Parathyroid adenoma (tissue), 2 donors: ENCODE results near the gene GABRD.

ENCODE experiments used
- H2AFZ ChIP-seq: fragments of 300-600 bp; sonication (generic); one replicate; pipeline ENCODE4 v1.7.0; 2017; ENCODE audit warnings: antibody characterized with exemption, mild to moderate bottlenecking
- H3K27ac ChIP-seq: fragments of 300-600 bp; sonication (generic); one replicate; pipeline ENCODE4 v1.7.0; 2017
- H3K27me3 ChIP-seq: fragments of 300-600 bp; sonication (generic); one replicate; pipeline ENCODE4 v1.7.0; 2017; ENCODE audit warnings: low read length; ENCODE audit not compliant: control insufficient read depth, insufficient read depth
- H3K36me3 ChIP-seq: fragments of 300-600 bp; sonication (generic); one replicate; pipeline ENCODE4 v1.7.0; 2017; ENCODE audit warnings: low read length; ENCODE audit not compliant: control insufficient read depth, insufficient read depth
- H3K4me1 ChIP-seq: fragments of 300-600 bp; sonication (generic); one replicate; pipeline ENCODE4 v1.7.0; 2017; ENCODE audit warnings: control low read depth
- H3K4me2 ChIP-seq: fragments of 300-600 bp; sonication (generic); one replicate; pipeline ENCODE4 v1.7.0; 2017; ENCODE audit warnings: low read length
- H3K4me3 ChIP-seq: fragments of 300-600 bp; sonication (generic); one replicate; pipeline ENCODE4 v1.7.0; 2017; ENCODE audit warnings: low read depth, low read length
- H3K79me2 ChIP-seq: fragments of 300-600 bp; sonication (generic); one replicate; pipeline ENCODE4 v1.7.0; 2017; ENCODE audit warnings: control low read depth
- H3K9ac ChIP-seq: fragments of 300-600 bp; sonication (generic); one replicate; pipeline ENCODE4 v1.7.0; 2017; ENCODE audit warnings: mild to moderate bottlenecking
- H3K9me3 ChIP-seq: fragments of 300-600 bp; sonication (generic); one replicate; pipeline ENCODE4 v1.7.0; 2017; ENCODE audit warnings: low read length; ENCODE audit not compliant: control insufficient read depth
- CTCF ChIP-seq: fragments of 300-600 bp; sonication (generic); IDR thresholded peaks from one replicate; pipeline ENCODE4 v1.7.0; 2017; ENCODE audit warnings: antibody characterized with exemption, mild to moderate bottlenecking
- donor health status: primary hyperparathyroidism.

Gene GABRD

DNA sequence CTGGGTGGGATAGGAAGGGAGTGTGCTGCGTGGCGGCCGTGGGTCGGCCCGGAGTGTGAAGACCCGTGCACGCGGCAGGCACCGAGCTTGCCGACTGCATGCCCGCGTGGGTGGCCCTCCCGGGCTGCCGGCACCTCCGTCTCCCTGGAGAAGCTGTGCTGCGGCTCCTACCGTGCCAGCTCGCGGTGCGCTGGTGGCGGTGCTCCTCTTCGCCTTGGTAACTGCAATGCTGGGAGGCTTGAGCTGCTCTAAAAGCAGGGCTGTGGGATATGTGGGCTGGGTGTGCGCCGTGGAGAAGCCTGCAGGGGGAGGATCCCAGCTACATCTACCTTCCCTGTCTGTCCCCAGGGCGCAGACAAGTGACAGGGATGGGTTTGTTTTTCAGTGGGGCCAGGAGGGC, 2.4 kb downstream of the GABRD start:
- no peaks in the 10 kb centered on the region for H3K27me3 ChIP-seq
- H3K9me3 ChIP-seq = no peaks in the 10 kb centered on the region
- no peak for TF ChIP-seq CTCF
- H3K36me3 ChIP-seq = no peaks in the 10 kb centered on the region
- no peak overlapping the region for H3K27ac ChIP-seq
- H3K4me1 ChIP-seq = no peaks in the 10 kb centered on the region
- no peak overlapping the region for H3K4me3 ChIP-seq
- no peak overlapping the region for H3K4me2 ChIP-seq
- H3K9ac ChIP-seq = no peak overlapping the region
- H2AFZ ChIP-seq = no peak overlapping the region
- no peaks in the 10 kb centered on the region for H3K79me2 ChIP-seq

DNA sequence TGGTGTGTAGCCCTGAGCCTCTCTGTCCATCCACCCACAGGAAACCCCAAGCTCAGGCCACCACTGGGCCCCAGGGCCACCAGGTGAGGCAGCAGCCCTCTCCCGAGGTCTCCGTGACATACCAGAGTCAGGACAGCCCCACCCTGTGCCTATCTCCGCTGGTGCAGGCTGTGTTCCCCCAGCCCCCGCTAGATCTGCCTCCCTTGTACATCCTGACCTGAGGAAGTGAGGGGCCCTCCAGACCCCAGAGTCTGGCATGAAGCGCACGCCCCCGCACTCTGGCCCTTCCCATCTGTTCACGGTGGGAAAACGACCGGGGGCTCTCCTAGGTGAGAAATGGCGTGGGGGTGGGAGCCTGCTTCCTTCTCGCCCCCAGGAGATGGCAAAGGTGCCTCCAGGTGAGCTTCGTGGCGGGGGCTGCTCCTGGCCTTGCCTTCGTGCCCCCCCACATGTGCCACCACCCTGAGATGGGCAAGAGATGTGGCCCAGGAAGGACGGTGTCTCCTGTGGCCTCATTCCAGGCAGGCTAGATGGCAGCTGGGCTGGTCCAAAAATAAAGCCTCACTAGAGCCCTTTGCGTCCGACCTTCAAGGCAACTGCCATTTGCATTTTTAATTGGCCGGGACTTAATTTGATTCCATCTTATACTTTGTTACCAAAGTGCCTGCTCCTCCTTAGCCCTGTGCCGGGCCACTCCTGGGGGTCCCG, 3.1 kb downstream of the GABRD start:
- H3K79me2 ChIP-seq = no peaks in the 10 kb centered on the region
- no peak overlapping the region for H3K4me2 ChIP-seq
- no peak overlapping the region for H3K9ac ChIP-seq
- H3K9me3 ChIP-seq = no peaks in the 10 kb centered on the region
- no peak overlapping the region for H3K4me3 ChIP-seq
- no peaks in the 10 kb centered on the region for H3K4me1 ChIP-seq
- H3K36me3 ChIP-seq = no peaks in the 10 kb centered on the region
- H3K27me3 ChIP-seq = no peaks in the 10 kb centered on the region
- no peak overlapping the region for H3K27ac ChIP-seq
- H2AFZ ChIP-seq = no peak overlapping the region
- no peak for TF ChIP-seq CTCF

DNA sequence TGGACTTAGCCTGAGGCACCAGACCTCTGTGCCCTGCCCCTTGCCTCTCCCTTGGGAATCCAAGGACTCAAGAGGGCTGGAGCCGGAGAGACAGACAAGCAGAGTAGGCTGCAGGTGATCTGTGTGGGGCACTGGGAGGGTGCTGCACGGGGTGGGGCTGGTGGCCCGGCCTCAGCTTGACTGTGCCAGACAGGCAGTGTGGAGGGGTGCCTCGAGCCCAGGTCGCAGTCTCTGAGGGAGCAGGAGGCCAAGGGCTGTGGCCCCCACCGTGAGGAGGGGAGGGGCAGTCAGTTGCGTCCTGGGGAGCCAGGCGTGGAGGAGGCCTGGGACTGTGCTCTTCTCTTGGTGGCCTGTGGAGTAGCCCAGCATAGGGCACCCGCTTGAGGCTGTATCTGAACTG, 4.0 kb downstream of the GABRD start:
- Histone ChIP-seq H2AFZ (no peak overlapping the region), H3K79me2 (no peaks in the 10 kb centered on the region), H3K9me3 (no peaks in the 10 kb centered on the region), H3K4me2 (no peak overlapping the region), H3K27me3 (no peaks in the 10 kb centered on the region), H3K4me3 (no peak overlapping the region), H3K9ac (no peak overlapping the region), H3K4me1 (no peaks in the 10 kb centered on the region), H3K27ac (no peak overlapping the region), H3K36me3 (no peaks in the 10 kb centered on the region)
- TF ChIP-seq CTCF = no peak

- Histone ChIP-seq H3K4me3 (no peak overlapping the region), H3K9ac (no peak overlapping the region), H3K79me2 (no peaks in the 10 kb centered on the region), H3K36me3 (no peaks in the 10 kb centered on the region), H2AFZ (no peak overlapping the region), H3K4me2 (no peak overlapping the region), H3K9me3 (no peaks in the 10 kb centered on the region), H3K4me1 (no peaks in the 10 kb centered on the region), H3K27ac (no peak overlapping the region), H3K27me3 (no peaks in the 10 kb centered on the region)
- no peak for TF ChIP-seq CTCF
Observed at GRCh38 chr1:2024451-2024850, 5.3 kb downstream of the GABRD start.

DNA sequence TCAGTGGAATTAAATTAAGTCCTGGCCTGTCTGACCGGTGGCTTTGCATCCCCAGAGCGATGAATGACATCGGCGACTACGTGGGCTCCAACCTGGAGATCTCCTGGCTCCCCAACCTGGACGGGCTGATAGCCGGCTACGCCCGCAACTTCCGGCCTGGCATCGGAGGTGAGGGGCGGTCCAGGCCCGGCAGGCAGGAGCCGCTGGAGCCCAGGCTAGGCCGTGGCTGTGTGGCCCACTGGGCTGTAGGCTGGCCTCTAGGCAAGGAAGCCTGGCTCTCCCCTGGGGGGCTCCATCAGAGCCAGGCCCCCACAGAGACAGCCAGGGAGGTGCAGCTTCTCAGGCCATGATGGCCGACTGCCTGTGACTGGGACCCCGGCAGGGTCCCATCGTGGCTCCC, 5.7 kb downstream of the GABRD start:
- no peak overlapping the region for H2AFZ ChIP-seq
- H3K36me3 ChIP-seq = no peaks in the 10 kb centered on the region
- H3K79me2 ChIP-seq = no peaks in the 10 kb centered on the region
- no peaks in the 10 kb centered on the region for H3K9me3 ChIP-seq
- no peak overlapping the region for H3K4me2 ChIP-seq
- no peak overlapping the region for H3K9ac ChIP-seq
- no peaks in the 10 kb centered on the region for H3K4me1 ChIP-seq
- no peaks in the 10 kb centered on the region for H3K27me3 ChIP-seq
- TF ChIP-seq CTCF = no peak
- H3K4me3 ChIP-seq = no peak overlapping the region
- no peak overlapping the region for H3K27ac ChIP-seq
